GM23248 (cell line): ENCODE data around the gene TAF12. TPM values are rescaled to one million over a fixed set of nuclear protein-coding genes. Genes with fewer than 3 reads are reported as not detected.
A peak's percentile ranks its signal among the peaks of the same experiment; 100 is the strongest.

ENCODE experiments used
- DNase-seq: peaks from one replicate; pipeline ENCODE4 v3.0.0-alpha.2; 2015
- H2AFZ ChIP-seq: fragments of 200-600 bp; sonication (generic); 2 replicates; pipeline ENCODE4 v1.6.1; 2016; ENCODE audit warnings: antibody characterized with exemption
- H3F3A ChIP-seq: fragments of 200-600 bp; sonication (generic); 2 replicates; pipeline ENCODE4 v1.6.1; 2016; ENCODE audit warnings: mild to moderate bottlenecking, antibody characterized with exemption, mixed run types; ENCODE audit not compliant: insufficient read depth
- H3K27ac ChIP-seq: fragments of 200-600 bp; sonication (generic); 2 replicates; pipeline ENCODE4 v1.5.1; 2016; ENCODE audit warnings: mild to moderate bottlenecking
- H3K27me3 ChIP-seq: fragments of 200-600 bp; sonication (generic); replicated peaks from 2 replicates; pipeline ENCODE4 v1.6.1; 2016; ENCODE audit warnings: mild to moderate bottlenecking; ENCODE audit not compliant: insufficient read depth
- H3K36me3 ChIP-seq: fragments of 200-600 bp; sonication (generic); 2 replicates; pipeline ENCODE4 v1.6.1; 2016; ENCODE audit warnings: low read depth, mild to moderate bottlenecking
- H3K4me1 ChIP-seq: fragments of 200-600 bp; sonication (generic); 2 replicates; pipeline ENCODE4 v1.6.1; 2016; ENCODE audit warnings: mild to moderate bottlenecking; ENCODE audit not compliant: insufficient read depth
- H3K4me2 ChIP-seq: fragments of 200-600 bp; sonication (generic); one replicate; pipeline ENCODE4 v1.6.1; 2016; ENCODE audit warnings: mild to moderate bottlenecking; ENCODE audit not compliant: unreplicated experiment
- H3K4me3 ChIP-seq: fragments of 200-600 bp; sonication (generic); 2 replicates; pipeline ENCODE4 v1.5.1; 2016; ENCODE audit warnings: mild to moderate bottlenecking
- H3K79me2 ChIP-seq: fragments of 200-600 bp; sonication (generic); 2 replicates; pipeline ENCODE4 v1.6.1; 2016; ENCODE audit warnings: mild to moderate bottlenecking; ENCODE audit not compliant: insufficient read depth
- H3K9ac ChIP-seq: fragments of 200-600 bp; sonication (generic); 2 replicates; pipeline ENCODE4 v1.6.1; 2016; ENCODE audit warnings: mild to moderate bottlenecking
- H3K9me2 ChIP-seq: fragments of 200-600 bp; sonication (generic); 2 replicates; pipeline ENCODE4 v1.6.1; 2016; ENCODE audit warnings: mixed run types, mild to moderate bottlenecking, moderate library complexity; ENCODE audit not compliant: insufficient read depth
- H3K9me3 ChIP-seq: fragments of 200-600 bp; sonication (generic); one replicate; pipeline ENCODE4 v1.6.1; 2017; ENCODE audit warnings: low read depth
- H4K20me1 ChIP-seq: fragments of 200-600 bp; sonication (generic); 2 replicates; pipeline ENCODE4 v1.6.0; 2016; ENCODE audit not compliant: insufficient read depth
- EZH2 ChIP-seq: fragments of 200-600 bp; sonication (generic); IDR thresholded peaks from 2 replicates; pipeline ENCODE4 v1.6.1; 2018; ENCODE audit warnings: antibody characterized with exemption, mild to moderate bottlenecking; ENCODE audit not compliant: insufficient read depth, poor library complexity, severe bottlenecking
- EZH2phosphoT487 ChIP-seq: fragments of 200-600 bp; sonication (generic); IDR thresholded peaks from 2 replicates; pipeline ENCODE4 v1.6.1; 2018; ENCODE audit warnings: antibody characterized with exemption, moderate library complexity, mild to moderate bottlenecking, low read depth; ENCODE audit not compliant: insufficient read depth
- WGBS, 2 experiments: methylation state at CpG; one replicate each; pipeline ENCODE4 v1.1.6; 2015 to 2017; ENCODE audit warnings: low lambda C conversion rate in 2 of 2, low coverage in 1 of 2; ENCODE audit errors: missing lambda C conversion rate in 2 of 2; 5-methylcytosine and 5-hydroxymethylcytosine counted together
- in situ Hi-C: fragments of 300-500 bp; cut with MboI; formaldehyde crosslinking; loops from 2 replicates; pipeline ENCODE4 v1.15.0; 2020
- polyA plus RNA-seq: library from polyadenylated mRNA; unstranded; fragments of >200 nt; fragmentation: Nextera tagmentation; extraction: Ambion mirVana; gene quantifications from 2 replicates; pipeline ENCODE4 v1.2.1, GENCODE V29; 2016
- total RNA-seq: library from RNA; depleted of rRNA; stranded (reverse); fragments of >200 nt; shearing (Covaris generic); gene quantifications from 2 replicates; pipeline ENCODE4 v1.2.3, GENCODE V29; 2014

TAF12 gene
- total and polyA plus RNA-seq, 2 experiments from 2014 or later: 18.4 to 45.6 TPM

DNA sequence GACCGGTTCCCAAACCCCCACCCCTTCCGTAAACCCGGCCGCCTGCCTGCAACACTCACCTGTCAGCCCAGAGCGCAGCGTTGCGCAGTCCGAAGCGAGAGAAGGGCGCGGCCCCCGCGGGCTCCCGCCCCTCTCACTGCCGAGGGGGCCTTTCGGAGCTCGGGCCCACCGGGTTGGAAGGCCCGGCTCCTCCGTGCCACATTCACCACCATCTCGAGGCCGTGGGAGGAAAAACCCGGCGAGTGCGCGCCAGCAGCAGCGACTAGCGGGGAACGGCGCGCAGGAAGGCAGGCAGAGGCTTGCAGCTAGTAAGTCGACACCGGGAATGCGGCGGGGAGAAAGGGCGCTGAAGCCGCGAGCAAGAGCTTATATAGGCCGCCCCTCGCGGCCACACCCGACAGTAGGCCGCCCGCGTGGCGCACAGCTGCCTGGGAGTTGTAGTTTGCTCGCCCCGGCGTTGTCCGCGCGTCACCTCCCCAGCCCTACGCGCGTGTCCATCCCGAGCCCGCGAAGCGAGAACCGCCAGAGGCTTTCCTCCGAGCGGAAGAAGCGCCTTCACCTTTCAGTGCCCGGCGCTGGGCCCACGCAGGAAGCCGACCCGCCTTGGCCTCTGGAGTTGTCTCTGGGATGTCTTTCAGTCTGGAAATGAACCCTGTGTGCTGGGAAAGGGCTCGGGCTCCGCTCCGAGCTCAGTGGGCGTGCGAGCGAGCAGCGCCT, 61.2 kb downstream of the TAF12 start:
- Histone ChIP-seq H2AFZ (peak overlapping the region; percentile 99), H4K20me1 (peaks cover 13% of the 10 kb centered on the region; the same call in 1 of the 2 replicates), H3K27me3 (no peaks in the 10 kb centered on the region), H3K9ac (peak overlapping the region; percentile 92), H3K9me3 (no peaks in the 10 kb centered on the region), H3K9me2 (no peaks in the 10 kb centered on the region), H3K79me2 (peaks cover 29% of the 10 kb centered on the region), H3K27ac (peak overlapping the region; percentile 61), H3K36me3 (peaks cover 28% of the 10 kb centered on the region), H3K4me1 (peaks cover 8% of the 10 kb centered on the region; the same call in 1 of the 2 replicates), H3F3A (peaks cover 43% of the 10 kb centered on the region), H3K4me2 (peak overlapping the region; percentile 98), H3K4me3 (peak overlapping the region; percentile 99)
- peak; percentile 97 for DNase-seq
- no peak for TF ChIP-seq EZH2
- TF ChIP-seq EZH2phosphoT487: no peak
- WGBS, 2 experiments: 1% methylated on average over 43 to 75 of the region's 75 CpGs
- in situ Hi-C loops: no loop called here

DNA sequence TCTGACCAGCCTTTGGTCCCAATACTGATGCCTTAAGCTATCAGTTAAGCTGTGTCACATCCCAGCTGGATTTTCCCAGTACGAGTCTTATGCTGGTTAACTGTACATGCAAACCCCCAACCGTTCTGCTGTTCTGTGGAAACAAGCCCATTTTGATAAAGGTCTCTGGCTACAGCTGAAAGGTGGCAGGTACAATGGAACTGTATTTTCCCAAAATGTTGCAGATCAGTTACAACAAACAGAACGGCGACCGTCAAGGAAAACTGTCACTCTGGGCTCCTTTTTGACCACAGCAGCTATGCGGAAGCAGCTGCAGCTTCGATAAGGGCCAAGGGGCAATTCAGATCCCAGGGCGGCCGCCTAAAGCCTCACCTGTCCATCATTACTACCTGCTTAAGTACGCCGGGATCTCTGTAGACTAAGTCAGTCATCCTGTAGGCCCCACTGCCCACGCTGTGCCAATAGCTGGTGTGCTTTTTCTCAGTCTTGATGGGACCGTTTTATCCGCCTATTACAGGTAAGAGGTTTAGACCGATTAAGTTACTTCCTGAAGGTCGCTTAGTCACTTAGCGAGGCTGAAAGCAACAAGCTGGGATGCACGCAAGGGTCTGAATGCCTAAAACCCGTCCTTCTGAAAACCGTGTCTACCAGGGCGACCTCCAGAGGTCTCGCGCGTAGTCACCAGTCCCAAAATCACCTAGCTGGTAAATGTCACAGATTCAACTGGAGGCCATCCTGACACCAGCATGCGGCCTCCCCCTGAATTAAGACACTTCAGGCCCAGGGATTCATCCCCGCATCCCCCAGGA, 61.9 kb downstream of the TAF12 start:
- Histone ChIP-seq H3K4me2 (peak overlapping the region; percentile 97), H3K79me2 (peaks cover 29% of the 10 kb centered on the region), H4K20me1 (peaks cover 13% of the 10 kb centered on the region; the same call in 1 of the 2 replicates), H3K4me3 (peak overlapping the region; percentile 99), H3F3A (peaks cover 43% of the 10 kb centered on the region), H2AFZ (0 out of 2 replicates have a peak overlapping the region, but pooled peaks have one; percentile 12), H3K9me2 (no peaks in the 10 kb centered on the region), H3K4me1 (peaks cover 8% of the 10 kb centered on the region; the same call in 1 of the 2 replicates), H3K9ac (peak overlapping the region; percentile 92), H3K36me3 (peaks cover 29% of the 10 kb centered on the region), H3K27ac (peak overlapping the region; percentile 56), H3K27me3 (no peaks in the 10 kb centered on the region), H3K9me3 (no peaks in the 10 kb centered on the region)
- in situ Hi-C loops: no loop called here
- WGBS, 2 experiments: 2 to 3% methylated on average over 26 of the region's 26 CpGs
- peak; percentile 69 for DNase-seq
- TF ChIP-seq EZH2 (no peak), EZH2phosphoT487 (no peak)

DNA sequence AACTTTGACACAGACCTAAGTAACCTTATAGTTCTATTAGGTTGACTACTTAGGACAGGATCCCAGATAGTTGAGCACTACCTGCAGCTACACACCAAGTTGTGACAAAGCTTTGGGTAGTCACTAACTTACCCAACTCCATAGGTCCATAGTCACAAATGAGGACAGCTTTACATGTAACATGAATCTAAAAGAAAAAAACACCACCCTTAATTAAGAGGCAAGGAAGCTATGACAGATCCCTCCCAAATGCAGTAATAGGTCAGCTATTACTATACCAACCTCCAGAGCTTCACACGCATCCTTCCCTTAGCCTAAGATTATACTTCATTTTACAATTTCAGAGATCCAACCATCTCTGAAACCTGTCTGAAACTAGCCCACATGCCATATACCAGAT, 63.5 kb downstream of the TAF12 start:
- Histone ChIP-seq H3K4me1 (peaks cover 8% of the 10 kb centered on the region; the same call in 1 of the 2 replicates), H2AFZ (no peak overlapping the region), H3K27me3 (no peaks in the 10 kb centered on the region), H3K79me2 (peaks cover 29% of the 10 kb centered on the region), H3K27ac (peak overlapping the region; percentile 23), H3K4me2 (peak overlapping the region; percentile 97), H4K20me1 (peaks cover 13% of the 10 kb centered on the region; the same call in 1 of the 2 replicates), H3K9me2 (no peaks in the 10 kb centered on the region), H3K4me3 (peak overlapping the region; percentile 99), H3K9ac (peak overlapping the region; percentile 92), H3K9me3 (no peaks in the 10 kb centered on the region), H3F3A (peaks cover 51% of the 10 kb centered on the region), H3K36me3 (peaks cover 29% of the 10 kb centered on the region)
- TF ChIP-seq EZH2phosphoT487: no peak
- TF ChIP-seq EZH2: no peak
- WGBS, 2 experiments: 68 to 72% methylated on average over 1 of the region's 1 CpG
- in situ Hi-C loops: no loop called here
- peak; percentile 48 for DNase-seq

DNA sequence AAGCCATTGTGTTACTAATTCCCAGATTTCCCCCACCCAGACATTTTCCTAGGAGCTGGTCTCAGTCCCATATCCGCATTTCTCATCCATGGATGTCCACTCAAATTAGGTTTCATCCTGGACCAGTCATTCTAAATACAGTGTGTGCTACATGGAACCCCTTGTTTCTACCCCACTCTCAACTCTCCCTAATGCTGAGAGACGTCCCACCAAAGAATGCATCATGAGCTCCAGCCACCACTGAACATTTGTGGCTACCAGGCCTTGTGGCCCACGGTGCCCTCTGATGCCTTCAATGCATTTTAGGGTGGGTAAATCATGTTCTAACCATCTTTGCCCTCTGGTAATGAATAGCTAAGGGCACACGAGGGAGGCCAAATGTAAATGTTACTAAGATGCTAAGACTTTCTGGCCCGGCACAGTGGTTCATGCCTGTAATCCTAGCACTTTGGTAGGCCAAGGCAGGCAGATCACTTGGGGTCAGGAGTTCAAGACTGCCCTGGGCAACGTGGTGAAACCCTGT, 64.1 kb downstream of the TAF12 start:
- TF ChIP-seq EZH2phosphoT487 (no peak), EZH2 (no peak)
- no peaks in the 10 kb centered on the region for H3K27me3 ChIP-seq
- H3F3A ChIP-seq: peaks cover 55% of the 10 kb centered on the region
- 0 out of 2 replicates have a peak overlapping the region, but pooled peaks have one; percentile 92 for H3K9ac ChIP-seq
- H3K4me2 ChIP-seq: no peak overlapping the region
- H3K9me3 ChIP-seq: no peaks in the 10 kb centered on the region
- H3K79me2 ChIP-seq: peaks cover 29% of the 10 kb centered on the region
- no peak overlapping the region for H2AFZ ChIP-seq
- H3K27ac ChIP-seq: peak overlapping the region; percentile 4; the same call in 1 of the 2 replicates
- H3K4me3 ChIP-seq: no peak overlapping the region
- DNase-seq: no peak
- peaks cover 13% of the 10 kb centered on the region; the same call in 1 of the 2 replicates for H4K20me1 ChIP-seq
- in situ Hi-C loops: no loop called here
- peaks cover 29% of the 10 kb centered on the region for H3K36me3 ChIP-seq
- H3K9me2 ChIP-seq: no peaks in the 10 kb centered on the region
- peaks cover 8% of the 10 kb centered on the region; the same call in 1 of the 2 replicates for H3K4me1 ChIP-seq
- WGBS, 2 experiments: 71 to 72% methylated on average over 6 of the region's 6 CpGs
